MM.1S (cell line): ENCODE data around the gene ABCA1.

ENCODE experiments used
- CTCF ChIP-seq: fragments of 300-600 bp; sonication (generic); IDR thresholded peaks from 2 replicates; pipeline ENCODE4 v1.5.1; 2016; ENCODE audit warnings: antibody characterized with exemption, low read length, mixed read lengths
- EZH2 ChIP-seq: fragments of 300-600 bp; sonication (generic); optimal IDR thresholded peaks from 2 replicates; pipeline ENCODE3; 2017; ENCODE audit warnings: low read depth, mild to moderate bottlenecking, antibody characterized with exemption, low read length, mixed read lengths
- EZH2phosphoT487 ChIP-seq: fragments of 300-600 bp; sonication (generic); IDR thresholded peaks from 2 replicates; pipeline ENCODE4 v1.6.1; 2018; ENCODE audit warnings: antibody characterized with exemption, low read length

- TF ChIP-seq CTCF (no peak), EZH2 (no peak), EZH2phosphoT487 (no peak)
Observed at GRCh38 chr9:104802110-104802509, 125.8 kb downstream of the ABCA1 start.
